A204.1 (cell line): ENCODE measurements around the gene SMARCA4.
"Not testable (repeated sequence)": the region's sequence is repeated elsewhere in the genome, so short reads cannot be mapped to it uniquely, and the experiment has no call there.

Experiments
- FAIRE-seq: peaks from 2 replicates; lab custom pipeline; 2012; peaks lifted over from hg19 to GRCh38; lab: Jason Lieb, UNC

The SMARCA4 gene

DNA sequence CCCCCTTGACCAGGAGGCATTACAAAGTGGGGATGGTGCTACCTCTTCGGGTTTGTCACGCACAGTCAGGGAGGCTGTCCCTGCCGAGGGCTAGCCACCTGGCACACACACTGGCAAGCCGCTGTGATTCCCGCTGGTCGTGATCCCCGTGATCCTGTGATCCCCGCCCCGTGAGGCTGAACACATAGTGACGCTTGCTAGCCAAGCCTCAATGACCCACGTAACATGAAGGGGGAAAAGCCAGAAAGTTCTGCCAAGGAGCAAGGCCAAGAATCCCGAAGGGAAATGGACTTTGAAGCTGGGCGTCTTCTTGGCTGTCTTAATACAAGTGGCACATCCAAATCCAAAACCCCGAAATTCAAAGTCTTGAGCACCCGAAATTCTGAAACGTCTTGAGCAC is 142.1 kb downstream of the SMARCA4 start:
- no peak for FAIRE-seq

- FAIRE-seq, result not testable (repeated sequence)
These were observed 142.8 kb downstream of the SMARCA4 start for GRCh38 chr19:11103667-11104066.

- FAIRE-seq, result no peak
These were observed 144.3 kb downstream of the SMARCA4 start for GRCh38 chr19:11105014-11105636.

GRCh38 chr19:11106477-11106876 is 145.6 kb downstream of the SMARCA4 start:
- FAIRE-seq, result no peak

GRCh38 chr19:11108746-11109145 is 147.9 kb downstream of the SMARCA4 start:
- FAIRE-seq, result no peak

DNA sequence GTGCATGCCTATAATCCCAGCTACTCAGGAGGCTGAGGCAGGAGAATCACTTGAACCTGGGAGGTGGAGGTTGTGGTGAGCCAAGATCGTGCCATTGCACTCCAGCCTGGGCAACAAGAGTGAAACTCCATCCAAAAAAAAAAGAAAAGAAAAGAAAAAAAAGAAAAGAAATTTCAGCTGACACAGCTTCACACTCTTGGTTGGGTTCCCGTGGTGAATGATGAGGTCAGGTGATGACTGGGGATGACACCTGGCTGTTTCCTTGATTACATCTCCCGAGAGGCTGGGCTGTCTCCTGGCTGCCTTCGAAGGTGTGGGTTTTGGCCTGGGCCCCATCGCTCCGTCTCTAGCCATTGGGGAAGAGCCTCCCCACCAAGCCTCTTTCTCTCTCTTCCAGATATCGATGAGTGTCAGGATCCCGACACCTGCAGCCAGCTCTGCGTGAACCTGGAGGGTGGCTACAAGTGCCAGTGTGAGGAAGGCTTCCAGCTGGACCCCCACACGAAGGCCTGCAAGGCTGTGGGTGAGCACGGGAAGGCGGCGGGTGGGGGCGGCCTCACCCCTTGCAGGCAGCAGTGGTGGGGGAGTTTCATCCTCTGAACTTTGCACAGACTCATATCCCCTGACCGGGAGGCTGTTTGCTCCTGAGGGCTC is 150.4 kb downstream of the SMARCA4 start:
- no peak for FAIRE-seq

GRCh38 chr19:11111771-11112144 is 150.9 kb downstream of the SMARCA4 start:
- no peak for FAIRE-seq
